ENCODE data around the gene TBX2.

DNA sequence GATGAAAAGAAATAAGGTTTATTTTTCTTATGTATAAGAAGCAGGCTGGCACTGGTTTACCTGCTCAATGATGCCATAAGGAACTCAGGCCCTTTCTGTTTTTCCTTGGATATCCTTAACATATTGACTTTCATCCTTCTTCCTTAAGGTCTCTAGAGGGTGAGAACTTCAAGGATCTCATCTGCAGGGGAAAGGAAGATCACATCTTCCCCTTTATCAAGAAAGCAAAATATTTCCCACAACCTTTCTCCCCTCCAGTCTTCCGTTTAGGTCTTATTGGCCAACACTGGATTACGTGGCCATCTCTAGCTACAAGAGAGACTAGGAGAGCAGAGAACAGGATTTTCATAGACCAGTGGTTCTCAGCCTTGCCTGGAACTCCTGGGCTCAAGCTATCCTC, 48.4 kb downstream of the TBX2 start:
- TF ChIP-seq, protein P1, sequence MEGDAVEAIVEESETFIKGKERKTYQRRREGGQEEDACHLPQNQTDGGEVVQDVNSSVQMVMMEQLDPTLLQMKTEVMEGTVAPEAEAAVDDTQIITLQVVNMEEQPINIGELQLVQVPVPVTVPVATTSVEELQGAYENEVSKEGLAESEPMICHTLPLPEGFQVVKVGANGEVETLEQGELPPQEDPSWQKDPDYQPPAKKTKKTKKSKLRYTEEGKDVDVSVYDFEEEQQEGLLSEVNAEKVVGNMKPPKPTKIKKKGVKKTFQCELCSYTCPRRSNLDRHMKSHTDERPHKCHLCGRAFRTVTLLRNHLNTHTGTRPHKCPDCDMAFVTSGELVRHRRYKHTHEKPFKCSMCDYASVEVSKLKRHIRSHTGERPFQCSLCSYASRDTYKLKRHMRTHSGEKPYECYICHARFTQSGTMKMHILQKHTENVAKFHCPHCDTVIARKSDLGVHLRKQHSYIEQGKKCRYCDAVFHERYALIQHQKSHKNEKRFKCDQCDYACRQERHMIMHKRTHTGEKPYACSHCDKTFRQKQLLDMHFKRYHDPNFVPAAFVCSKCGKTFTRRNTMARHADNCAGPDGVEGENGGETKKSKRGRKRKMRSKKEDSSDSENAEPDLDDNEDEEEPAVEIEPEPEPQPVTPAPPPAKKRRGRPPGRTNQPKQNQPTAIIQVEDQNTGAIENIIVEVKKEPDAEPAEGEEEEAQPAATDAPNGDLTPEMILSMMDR (IDR thresholded peaks at IDR 0.05), result no peak
- TF ChIP-seq EP300 (IDR thresholded peaks at IDR 0.05) (no peak), POLR2AphosphoS5 (IDR thresholded peaks at IDR 0.05) (no peak)
